NCI-H2029 treated with DMSO at 0.1 percent for 48 hours (cell line): ENCODE measurements around the gene CLCNKA.

Experiments used
- DNase-seq: peaks from one replicate; lab custom pipeline; 2025; lab: John Stamatoyannopoulos, UW

The CLCNKA gene

DNA sequence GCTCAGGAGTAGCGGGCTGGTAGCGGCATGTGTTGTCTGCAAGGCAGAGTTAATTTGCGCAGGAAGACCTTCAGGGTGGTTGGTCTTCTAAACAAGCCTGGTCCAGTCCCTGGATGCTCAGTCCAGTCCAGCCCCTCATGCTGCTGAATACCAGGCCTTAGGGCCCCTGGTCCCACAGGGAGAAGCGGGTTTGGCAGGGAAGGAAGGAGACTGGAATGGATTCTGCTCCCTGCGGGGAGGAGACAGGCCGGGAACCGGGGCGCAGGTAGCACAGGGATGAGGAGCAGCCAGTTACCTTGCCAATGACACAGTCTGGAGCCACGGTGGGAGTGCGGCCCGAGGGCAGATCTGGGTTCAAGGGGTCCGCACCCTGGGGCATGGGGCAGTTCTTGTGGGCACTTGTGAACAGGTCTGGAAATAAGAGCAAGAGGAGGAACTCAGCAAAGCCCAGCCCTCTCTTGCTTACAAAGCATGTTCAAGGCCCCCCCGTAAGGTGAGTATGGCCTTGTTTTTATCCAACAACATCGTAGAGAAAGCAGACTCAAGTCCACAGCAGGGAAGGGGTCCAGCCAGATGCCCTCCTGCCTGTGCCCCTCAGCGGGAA, 41.5 kb downstream of the CLCNKA start:
- DNase-seq = no peak

DNA sequence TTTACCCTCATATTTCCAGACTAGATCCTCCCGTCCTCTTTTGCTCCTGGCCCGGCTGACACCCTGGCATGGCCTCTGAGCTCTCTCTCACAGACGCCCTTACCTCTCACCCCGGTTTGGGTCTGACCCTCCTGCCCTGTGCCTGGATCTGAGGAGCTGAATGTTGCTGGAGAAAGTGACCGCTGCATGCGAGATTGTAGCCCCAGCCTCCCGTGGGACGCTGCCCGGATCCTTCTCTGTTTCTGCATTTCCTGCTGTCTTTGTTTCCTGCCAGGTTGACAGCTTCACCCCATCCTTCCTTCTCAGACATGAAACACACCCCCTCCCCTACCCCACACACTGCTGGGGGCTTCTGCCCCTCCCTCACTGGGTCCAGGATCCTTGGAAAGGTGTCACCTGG, 42.1 kb downstream of the CLCNKA start:
- no peak for DNase-seq

DNA sequence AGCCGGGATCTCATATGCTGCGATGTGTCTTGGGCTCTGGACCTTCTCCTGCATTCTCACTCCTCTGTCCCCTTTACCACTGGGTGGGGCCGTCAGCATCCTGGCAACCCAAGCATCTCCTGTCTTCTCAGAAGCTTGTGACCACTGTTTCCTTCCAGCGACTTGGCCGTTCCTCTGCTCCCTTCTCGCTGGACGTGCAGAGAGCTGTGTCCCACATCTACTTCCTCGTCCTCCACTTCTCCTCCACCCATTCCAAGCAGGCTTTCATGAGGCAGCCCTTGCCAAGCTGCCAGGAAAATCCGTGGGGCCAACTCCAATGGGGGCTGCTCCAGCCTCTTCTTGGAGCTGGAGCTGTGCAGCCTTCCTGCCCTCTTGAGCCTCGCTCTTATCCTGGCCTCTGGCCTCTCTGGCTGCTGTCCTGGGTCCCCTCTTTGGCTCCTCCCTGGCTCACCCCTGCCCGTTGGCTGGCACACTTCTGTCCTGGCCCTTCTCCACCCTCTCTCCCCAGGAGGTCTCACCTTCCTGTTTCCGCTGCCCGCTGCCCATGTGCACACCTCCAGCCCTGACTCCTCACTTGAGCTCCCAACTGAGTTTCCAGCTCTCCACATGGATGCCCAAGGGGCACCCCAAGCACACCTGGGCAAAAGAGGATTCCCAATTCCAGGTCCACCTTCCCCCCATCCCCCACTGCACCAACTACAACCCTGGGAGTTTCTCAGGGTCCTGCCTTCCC, 42.9 kb downstream of the CLCNKA start:
- DNase-seq = no peak

- DNase-seq = no peak
Observed at GRCh38 chr1:16065269-16065576, 43.4 kb downstream of the CLCNKA start.

DNA sequence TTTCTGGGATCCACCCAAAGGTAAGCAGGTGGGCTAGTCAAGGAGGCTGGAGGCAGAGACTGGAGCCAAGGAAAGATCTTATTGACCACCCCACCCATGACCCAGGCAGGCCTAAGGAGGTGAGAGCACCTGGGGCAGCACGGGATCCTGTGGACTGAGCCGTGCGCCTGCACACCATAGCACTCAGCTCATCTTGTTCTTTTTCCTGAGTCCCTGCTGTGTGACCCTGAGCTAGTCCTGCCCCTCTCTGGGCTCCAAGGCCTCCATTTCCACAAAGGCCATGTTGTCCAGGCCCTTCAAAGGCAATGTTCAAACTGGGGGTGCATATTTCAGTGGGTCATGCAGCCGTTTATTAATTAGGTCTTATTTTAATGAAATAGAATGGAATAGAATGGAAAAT, 44.4 kb downstream of the CLCNKA start:
- no peak for DNase-seq

DNA sequence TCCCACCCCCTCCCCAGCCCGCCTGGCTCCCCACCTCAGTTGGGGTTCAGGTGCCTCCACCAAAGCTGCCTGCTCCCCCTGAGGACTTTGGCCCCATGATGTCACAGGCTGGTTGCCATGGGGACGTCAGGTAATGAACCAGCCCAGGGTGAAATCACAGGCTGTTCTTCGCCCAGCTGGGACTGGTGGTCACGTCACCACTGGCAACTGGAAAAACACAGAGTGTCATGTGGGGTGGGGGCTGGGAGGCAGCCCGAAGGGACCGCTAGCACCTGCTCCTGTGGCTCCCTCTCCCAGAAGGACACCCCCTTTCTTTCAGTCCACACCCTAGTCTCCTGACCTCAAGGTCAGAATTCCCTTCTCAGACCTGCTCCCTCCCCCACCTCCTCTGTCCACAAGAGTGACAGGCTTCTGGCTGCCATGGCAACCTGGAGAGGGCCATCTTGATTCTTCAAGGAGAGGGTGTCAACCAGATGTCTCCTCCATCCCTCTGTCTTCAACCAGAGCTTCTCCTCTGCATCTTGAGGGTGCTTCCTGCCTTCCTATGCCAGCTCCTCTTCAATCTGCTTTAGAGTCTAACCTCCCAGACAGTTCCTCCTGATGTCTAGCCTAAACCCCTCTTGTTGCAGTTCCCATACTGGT, 45.4 kb downstream of the CLCNKA start:
- no peak for DNase-seq

DNA sequence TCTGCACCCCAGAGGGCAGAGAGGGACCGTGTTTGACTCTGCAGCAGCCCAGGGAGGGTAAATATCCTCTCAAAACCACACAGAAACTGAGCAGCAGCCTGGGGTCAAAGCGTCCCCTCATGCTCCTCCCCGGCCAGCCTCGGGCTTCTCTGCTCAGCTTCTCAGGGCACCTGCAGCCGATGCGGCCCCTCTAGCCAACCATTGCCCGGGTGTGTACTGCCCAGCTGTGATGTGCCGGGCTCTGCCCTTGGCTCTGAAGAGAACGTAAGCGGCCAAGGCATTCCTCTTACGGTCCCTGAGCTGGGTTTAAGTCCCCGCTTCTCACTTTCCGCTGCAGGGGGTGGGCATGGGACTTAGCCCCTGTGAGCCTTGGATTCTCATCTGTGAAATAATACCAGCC, 46.1 kb downstream of the CLCNKA start:
- no peak for DNase-seq

DNA sequence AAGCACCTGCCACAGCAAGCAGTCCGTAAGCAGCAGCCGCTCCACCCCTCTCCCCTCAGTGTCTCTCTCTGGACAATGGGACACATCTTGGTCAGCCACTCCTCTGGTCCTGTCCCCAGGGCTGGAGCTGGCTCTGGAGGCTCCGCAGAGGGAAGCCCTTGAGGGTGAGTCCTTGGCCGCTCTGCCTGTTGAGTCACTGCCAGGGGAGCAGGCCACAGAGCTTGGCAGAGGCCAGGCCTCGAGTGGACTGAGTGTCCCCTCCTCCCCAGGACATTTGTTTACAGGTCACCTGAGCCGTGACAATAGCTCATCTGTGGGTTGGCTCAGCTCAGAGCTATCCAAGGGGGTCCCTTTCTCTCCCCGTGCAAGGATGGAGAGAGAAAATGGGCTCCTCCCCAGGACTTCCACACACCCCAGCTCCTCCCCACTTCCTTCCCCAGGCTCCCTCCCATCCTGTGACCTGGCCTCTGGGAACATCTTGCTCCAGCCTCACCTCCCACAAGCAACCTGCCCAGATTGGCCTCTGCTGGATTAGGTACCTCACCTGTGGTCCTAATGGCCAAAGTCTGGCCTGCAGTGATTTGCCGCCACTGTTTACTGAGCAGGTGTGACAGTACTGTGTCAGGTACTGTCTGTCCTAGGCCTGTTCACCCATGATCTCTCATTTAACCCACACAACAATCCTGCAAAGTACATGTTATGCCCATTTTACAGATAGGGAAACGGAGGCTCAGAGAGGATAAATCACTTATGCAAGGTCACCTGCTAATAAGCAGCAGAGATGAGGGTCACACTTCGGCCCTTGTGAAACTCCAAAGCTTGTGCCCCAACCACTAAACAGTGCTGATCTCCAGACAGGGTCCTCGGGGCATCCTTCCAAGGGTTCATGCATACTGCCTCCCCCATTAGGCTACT, 46.8 kb downstream of the CLCNKA start:
- DNase-seq = peak; percentile 6

DNA sequence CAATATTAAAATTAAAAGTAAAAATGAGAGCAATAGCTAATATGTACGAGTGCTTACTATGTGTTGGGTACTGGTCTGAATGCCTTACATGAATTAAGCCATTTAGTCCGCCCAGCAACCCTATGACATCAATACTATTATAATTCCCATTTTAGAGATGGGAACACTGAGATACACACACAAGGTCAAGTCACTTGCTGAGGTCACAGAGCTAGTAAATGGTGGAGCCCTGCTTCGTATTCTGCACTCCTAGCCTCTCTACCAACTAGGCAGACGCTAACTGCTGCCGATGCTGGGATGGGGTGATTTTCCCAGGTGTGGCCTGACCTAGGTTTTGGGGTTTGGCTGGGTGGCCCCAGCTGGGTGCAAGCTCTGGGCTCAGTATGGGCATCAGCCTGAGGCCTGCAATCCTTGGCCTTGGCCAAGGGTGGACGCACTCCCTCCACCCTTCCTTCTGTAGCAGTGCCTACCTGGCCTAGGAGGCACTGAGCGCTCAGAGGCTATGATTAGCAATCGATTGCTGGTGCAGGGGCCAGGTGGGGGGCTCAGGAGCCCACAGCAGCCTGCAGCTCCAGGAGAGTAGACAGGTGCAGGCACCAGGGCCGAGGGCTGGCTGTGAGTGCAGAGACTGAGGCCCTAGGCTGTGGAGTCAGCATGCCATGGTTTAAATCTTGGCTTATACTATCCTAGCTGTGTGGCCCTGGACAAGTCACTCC, 49.0 kb downstream of the CLCNKA start:
- no peak for DNase-seq

GRCh38 chr1:16071614-16072013, 49.8 kb downstream of the CLCNKA start:
- DNase-seq = no peak

DNA sequence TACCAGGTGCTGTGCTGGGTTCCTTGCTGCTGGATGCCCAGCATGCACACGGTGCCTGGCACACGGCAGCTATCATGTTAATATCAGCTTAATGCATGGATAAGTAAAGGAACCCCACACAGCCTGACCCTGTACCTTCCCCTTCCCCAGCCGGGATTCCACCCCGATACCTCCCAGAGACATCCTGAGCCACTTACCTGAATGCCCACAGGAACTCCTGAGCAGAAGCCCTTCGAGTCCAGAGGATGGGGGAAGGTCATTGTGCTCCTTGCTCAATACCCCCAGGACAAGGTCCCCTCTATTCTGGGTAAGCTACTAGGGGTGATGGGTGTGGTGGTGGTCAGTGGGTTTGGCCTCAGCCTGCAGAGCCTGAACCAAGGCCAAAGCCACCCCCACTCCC, 50.3 kb downstream of the CLCNKA start:
- DNase-seq = no peak

DNA sequence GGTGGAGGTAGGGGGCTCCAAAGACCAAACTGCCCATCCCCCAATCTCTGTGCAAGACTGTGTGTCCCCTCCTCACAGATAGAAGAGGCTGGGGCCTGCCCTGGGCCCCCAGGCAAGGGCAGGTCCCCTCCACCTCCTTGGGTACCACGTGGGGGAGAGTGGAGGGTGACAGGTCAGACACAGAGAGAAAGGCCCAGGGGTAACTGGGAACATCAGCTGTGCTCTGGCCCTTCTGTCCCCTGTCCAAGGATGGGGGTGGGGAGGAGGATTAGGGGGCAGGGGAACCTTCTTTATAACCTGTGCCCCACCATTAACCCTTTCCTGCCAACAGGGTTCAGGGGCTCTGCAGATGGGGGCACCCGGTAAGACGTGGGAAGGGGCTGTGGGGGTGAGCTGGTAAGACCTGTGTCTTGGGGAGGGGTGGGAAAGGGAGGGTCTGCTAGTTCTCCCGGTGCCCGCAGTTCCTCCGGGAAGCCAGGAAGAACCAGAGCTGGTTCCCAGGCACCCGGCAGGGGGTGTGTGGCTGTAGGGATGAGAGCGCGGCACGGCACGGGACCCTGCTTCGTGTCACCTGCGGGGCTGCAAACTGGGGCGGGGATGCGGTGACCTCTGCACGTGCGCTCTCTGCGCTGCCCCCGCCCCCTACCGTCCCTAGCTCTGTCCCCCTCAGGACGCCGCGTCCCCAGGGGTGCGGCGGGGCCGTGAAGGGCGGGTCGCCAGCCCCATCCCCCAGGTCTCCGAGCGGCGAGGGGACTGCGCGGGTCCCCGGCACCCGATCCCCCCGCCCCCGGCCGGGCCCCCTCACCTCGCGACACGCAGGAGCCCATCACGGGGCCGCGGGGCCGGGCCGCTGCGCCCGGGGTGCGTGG, 51.0 kb downstream of the CLCNKA start:
- no peak for DNase-seq

- no peak for DNase-seq
Observed at GRCh38 chr1:16073490-16074119, 51.8 kb downstream of the CLCNKA start, which contains the start of gene FAM131C. FAM131C (minus strand) TSS chr1:16073651; CDS start chr1:16073442, 209 bp downstream.

DNA sequence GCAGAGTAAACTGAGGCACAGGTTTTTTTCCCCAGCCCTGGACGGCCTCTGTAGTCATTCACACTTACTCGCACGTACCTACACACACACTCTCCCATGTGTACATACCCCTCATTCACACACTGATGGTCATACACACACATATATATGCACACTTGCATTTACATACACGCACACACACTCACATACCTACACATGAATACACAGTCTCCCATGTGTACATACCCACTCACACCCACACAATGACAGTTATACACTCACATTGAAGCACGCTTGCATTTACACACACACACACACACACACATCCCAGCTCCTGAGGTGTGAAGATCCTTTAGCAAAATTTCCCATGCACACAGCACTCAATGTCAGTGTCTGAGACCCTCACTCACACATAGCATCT, 52.4 kb downstream of the CLCNKA start:
- no peak for DNase-seq

GRCh38 chr1:16075337-16076030, 53.6 kb downstream of the CLCNKA start:
- DNase-seq = no peak

DNA sequence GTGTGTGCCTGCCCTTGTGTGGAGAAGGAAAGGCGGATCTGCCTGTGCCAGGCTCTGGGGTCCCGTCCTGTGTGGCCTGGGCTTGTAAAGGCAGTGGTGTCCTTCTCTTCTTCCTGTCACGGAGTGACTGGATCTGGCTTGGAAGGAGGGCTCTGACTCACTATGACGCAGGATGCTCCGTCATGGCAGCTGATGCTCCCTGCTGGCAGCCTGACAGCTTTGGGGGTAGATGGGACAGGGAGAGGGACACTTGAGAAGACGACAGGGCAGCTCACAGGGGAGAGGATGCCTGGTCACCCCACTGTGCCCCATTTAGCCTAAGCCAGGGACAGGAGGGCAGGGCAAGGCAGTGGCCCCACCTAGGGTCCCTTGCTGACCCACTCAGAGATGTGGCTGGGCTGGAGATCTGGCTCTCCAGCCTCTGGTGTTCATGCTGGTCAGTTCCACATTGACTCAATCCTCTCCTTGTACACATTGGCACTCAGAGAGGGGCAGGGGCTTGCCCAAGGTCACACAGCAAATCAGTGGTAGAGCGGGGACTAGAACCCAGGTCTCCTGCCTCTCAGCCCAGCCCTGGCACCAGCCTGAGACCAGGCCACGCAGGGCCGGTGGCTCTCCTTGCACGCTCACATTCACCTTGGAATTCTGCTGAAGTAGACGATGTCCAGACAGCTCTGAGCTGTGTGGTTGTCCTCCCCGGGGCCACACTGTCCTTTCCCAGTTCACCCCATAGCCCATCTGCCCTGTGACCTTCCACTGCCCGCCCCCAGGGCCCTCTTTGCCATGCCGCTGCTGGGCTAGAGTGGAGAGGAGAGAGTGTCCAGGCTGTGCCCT, 54.4 kb downstream of the CLCNKA start:
- no peak for DNase-seq

DNA sequence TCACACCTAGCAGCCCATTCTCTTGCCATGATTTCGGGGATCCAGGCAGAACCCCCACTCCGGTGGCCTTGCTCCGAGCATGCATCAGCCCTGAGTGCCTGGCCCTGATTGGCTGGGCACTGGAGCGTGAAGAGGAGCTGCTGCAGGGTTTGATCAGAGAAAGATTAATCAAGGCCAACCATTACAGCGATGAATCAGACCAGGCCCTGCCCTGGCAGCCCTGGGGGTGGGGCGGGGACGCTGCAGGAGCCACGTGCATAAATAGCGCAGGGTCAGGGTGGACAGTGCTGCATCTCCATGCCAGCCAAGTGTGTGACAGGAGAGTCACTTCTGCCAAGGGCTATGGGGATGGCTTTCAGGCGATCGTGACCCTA, 55.0 kb downstream of the CLCNKA start:
- DNase-seq = no peak

DNA sequence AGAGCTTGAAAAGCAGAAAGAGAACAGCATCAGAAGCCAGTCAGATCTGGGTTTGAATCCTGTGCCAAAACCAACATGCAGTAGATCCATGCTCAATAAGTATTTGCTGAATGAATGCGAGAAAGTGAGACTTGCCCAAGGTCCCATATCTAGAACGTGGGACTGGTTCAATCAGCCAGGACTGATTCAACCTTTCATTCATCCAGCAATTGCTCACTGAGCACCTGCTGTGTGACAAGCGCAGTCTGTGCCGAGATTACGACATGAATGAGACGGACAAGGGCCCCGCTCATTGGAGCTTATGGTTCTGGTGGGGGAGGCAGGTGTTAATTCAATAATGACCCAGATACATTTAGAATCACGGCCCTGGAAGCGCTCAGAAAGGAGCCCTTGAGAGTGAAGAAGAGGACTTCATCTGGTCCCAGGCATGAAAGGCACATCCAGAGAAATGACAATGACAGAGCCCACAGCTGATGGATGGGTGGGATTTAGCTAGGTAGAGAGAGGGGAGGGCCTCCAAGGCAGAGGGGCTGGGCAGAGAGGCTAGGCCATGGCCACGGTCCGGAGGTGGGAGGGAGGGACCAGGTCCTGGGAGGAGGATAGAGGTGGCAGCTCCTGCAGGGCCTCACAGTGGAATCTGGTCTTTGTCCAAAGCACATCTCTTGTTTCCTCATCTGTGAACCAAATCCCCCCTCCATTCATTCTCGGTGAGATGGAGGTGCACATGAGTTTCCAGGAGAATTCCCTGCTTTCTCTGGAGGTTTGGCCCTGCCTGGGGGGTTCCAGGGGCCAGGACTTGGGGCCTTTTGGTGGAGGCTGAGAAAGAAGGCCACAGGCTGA, 55.8 kb downstream of the CLCNKA start:
- no peak for DNase-seq
